DOHH2 (cell line): Measurements from ENCODE around the gene DNPH1.

Source experiments
- CTCF ChIP-seq: fragments of 200-600 bp; sonication (generic); IDR thresholded peaks from one replicate; pipeline ENCODE4 v1.5.1; 2014; ENCODE audit warnings: antibody characterized with exemption, mild to moderate bottlenecking, low read depth, low read length; ENCODE audit not compliant: poor library complexity, severe bottlenecking
- EZH2phosphoT487 ChIP-seq: fragments of 200-600 bp; sonication (generic); IDR thresholded peaks from 2 replicates; pipeline ENCODE4 v1.6.1; 2017; ENCODE audit warnings: borderline replicate concordance, mild to moderate bottlenecking, antibody characterized with exemption, low read length, moderate library complexity, mixed read lengths

GRCh38 chr6:43229803-43230620, 731 bp upstream of the DNPH1 start:
- no peak for TF ChIP-seq CTCF
- TF ChIP-seq EZH2phosphoT487: no peak
